ENCODE data around the gene SRSF8. TPM values are rescaled to one million over a fixed set of nuclear protein-coding genes. Genes with fewer than 3 reads are reported as not detected.

The SRSF8 gene
- total RNA-seq, 1 experiment from 2014 or later, result 40.6 TPM

DNA sequence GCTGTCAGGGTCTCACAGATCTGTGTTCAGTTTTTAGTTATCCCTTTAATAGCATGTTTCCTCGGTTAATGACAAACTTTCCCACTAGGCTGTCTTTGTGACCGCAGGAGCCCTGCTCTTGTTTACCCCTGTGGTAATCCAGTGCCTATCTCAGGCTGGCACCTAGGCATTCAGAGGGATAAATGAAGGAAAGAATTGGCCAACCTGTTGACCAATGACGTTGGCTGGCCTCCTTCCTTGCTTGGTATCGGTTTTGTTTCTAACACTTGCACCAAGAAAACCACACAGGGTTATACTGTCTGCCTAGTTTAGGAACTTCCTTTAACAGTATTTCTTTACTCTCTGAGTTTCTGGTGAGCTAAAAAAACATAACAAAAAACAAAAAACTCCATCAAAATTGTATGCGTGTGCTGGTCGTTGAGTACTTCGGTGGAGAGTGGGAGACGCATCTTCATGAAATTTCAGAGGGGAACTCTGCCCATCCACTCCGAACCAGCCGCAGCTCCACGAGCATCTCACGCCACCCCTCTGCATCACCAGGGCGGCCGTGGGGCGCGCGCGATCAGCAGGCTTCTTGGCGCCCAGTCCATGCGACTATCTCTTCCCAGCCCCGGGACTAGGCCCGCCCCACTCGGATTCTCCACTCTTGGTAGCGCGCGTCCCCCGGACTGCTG lies 22.4 kb downstream of the SRSF8 start:
- DNase-seq (ENCODE audit: low read depth, low spot score) (no peak), ATAC-seq (peak; percentile 71)
- CTCF ChIA-PET, result no interaction called here
- no peaks in the 10 kb centered on the region for H3K27me3 ChIP-seq (ENCODE audit: control insufficient read depth, insufficient read depth, low read length)
- TF ChIP-seq, protein P1, sequence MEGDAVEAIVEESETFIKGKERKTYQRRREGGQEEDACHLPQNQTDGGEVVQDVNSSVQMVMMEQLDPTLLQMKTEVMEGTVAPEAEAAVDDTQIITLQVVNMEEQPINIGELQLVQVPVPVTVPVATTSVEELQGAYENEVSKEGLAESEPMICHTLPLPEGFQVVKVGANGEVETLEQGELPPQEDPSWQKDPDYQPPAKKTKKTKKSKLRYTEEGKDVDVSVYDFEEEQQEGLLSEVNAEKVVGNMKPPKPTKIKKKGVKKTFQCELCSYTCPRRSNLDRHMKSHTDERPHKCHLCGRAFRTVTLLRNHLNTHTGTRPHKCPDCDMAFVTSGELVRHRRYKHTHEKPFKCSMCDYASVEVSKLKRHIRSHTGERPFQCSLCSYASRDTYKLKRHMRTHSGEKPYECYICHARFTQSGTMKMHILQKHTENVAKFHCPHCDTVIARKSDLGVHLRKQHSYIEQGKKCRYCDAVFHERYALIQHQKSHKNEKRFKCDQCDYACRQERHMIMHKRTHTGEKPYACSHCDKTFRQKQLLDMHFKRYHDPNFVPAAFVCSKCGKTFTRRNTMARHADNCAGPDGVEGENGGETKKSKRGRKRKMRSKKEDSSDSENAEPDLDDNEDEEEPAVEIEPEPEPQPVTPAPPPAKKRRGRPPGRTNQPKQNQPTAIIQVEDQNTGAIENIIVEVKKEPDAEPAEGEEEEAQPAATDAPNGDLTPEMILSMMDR (IDR thresholded peaks at IDR 0.05), result no peak
- TF ChIP-seq SIN3A (IDR thresholded peaks at IDR 0.05; ENCODE audit: borderline replicate concordance, insufficient read depth, low read depth, low read length) (no peak), TCF7L2 (IDR thresholded peaks at IDR 0.05; ENCODE audit: low read depth, low read length) (no peak), POLR2AphosphoS5 (IDR thresholded peaks at IDR 0.05; ENCODE audit: low read depth, low read length) (no peak)
- TF ChIP-seq, protein P2, sequence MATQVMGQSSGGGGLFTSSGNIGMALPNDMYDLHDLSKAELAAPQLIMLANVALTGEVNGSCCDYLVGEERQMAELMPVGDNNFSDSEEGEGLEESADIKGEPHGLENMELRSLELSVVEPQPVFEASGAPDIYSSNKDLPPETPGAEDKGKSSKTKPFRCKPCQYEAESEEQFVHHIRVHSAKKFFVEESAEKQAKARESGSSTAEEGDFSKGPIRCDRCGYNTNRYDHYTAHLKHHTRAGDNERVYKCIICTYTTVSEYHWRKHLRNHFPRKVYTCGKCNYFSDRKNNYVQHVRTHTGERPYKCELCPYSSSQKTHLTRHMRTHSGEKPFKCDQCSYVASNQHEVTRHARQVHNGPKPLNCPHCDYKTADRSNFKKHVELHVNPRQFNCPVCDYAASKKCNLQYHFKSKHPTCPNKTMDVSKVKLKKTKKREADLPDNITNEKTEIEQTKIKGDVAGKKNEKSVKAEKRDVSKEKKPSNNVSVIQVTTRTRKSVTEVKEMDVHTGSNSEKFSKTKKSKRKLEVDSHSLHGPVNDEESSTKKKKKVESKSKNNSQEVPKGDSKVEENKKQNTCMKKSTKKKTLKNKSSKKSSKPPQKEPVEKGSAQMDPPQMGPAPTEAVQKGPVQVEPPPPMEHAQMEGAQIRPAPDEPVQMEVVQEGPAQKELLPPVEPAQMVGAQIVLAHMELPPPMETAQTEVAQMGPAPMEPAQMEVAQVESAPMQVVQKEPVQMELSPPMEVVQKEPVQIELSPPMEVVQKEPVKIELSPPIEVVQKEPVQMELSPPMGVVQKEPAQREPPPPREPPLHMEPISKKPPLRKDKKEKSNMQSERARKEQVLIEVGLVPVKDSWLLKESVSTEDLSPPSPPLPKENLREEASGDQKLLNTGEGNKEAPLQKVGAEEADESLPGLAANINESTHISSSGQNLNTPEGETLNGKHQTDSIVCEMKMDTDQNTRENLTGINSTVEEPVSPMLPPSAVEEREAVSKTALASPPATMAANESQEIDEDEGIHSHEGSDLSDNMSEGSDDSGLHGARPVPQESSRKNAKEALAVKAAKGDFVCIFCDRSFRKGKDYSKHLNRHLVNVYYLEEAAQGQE (IDR thresholded peaks at IDR 0.05; ENCODE audit: insufficient read depth in 1 of 2, low read depth in 2 of 2, low read length in 1 of 2), result no peak
- POLR2A ChIA-PET, result no interaction called here
- peak overlapping the region; percentile 39 for H3K27ac ChIP-seq (ENCODE audit: low read length)
- peaks cover 22% of the 10 kb centered on the region for H3K4me1 ChIP-seq (ENCODE audit: control insufficient read depth, insufficient read depth, low read length)
- no peaks in the 10 kb centered on the region for H3K36me3 ChIP-seq (ENCODE audit: control insufficient read depth, insufficient read depth, low read length)
- BruUV-seq (replicated peaks), result no TSS peak
- peak overlapping the region; percentile 64 to 67 for H3K4me3 ChIP-seq (ENCODE audit: low read depth in 2 of 2, low read length in 2 of 2)
- intact Hi-C loops (cut with micrococcal nuclease; ENCODE audit: unreplicated experiment) (no loop called here), in situ Hi-C loops (cut with HindIII; ENCODE audit: low pct_unique_long_range_greater_than_20kb, low sequenced_read_pairs) (no loop called here)
- no peaks in the 10 kb centered on the region for H3K9me3 ChIP-seq (ENCODE audit: control insufficient read depth, insufficient read depth, low read depth, low read length)

DNA sequence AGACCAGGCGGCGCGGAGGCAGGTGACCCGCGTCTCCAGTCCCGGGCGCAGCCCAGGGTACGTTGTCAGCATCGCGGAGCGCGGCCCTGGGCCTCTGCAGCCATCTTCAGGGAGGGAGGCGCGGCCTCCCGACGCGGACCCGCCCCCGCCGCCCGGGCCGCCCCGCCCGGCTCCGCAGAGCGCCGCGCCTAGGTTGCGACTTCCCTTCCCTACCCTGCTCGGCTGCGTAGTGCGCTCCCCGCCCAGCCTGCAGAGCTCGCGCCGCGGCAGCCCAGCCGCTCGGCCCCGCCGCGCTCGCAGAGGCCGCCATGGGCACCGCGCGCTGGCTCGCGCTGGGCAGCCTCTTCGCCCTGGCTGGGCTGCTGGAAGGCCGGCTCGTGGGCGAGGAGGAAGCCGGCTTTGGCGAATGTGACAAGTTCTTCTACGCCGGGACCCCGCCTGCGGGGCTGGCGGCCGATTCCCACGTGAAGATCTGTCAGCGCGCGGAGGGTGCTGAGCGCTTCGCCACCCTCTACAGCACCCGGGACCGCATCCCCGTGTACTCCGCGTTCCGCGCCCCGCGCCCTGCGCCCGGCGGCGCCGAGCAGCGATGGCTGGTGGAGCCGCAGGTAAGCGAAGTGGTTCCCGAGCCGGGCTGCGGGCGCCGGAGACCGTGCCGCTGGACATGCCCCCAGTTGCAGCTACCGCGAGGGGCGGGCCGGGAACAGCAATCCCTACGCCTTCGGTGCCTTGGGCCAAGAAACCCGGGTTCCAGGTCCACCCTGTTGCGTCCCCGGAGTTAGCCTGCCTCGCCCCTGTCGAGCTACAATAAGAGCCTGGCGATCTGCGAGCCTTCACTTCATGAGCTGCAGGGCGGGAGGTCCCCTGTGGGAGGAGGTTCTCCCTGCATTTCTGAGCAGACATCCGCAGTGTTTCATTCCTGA lies 23.2 kb downstream of the SRSF8 start, which contains the start of gene ENDOD1:
Gene ENDOD1 (plus strand): TSS at position 227 of the 923 bp plus-strand sequence. CDS start 82 bp downstream, at position 309.
- ATAC-seq (peak; percentile 98), DNase-seq (ENCODE audit: low read depth, low spot score) (no peak)
- intact Hi-C loops (cut with micrococcal nuclease; ENCODE audit: unreplicated experiment) (no loop called here), in situ Hi-C loops (cut with HindIII; ENCODE audit: low pct_unique_long_range_greater_than_20kb, low sequenced_read_pairs) (no loop called here)
- H3K4me1 ChIP-seq (ENCODE audit: control insufficient read depth, insufficient read depth, low read length), result peaks cover 22% of the 10 kb centered on the region
- peak within 1 kb of the TSS; percentile 64 to 78 for H3K4me3 ChIP-seq (ENCODE audit: low read depth in 2 of 2, low read length in 2 of 2)
- POLR2A ChIA-PET, result interaction anchor here (0.7 to 1.3 kb wide), 3 partner anchors 15 to 23 kb away, joined by 3 read pairs; partner anchors contain the start of gene SRSF8
- H3K36me3 ChIP-seq (ENCODE audit: control insufficient read depth, insufficient read depth, low read length), result no peaks in the 10 kb centered on the region
- H3K27me3 ChIP-seq (ENCODE audit: control insufficient read depth, insufficient read depth, low read length), result no peaks in the 10 kb centered on the region
- peak within 1 kb of the TSS; percentile 52 for H3K27ac ChIP-seq (ENCODE audit: low read length)
- BruUV-seq (replicated peaks), result no TSS peak
- no peak for TF ChIP-seq TCF7L2 (IDR thresholded peaks at IDR 0.05; ENCODE audit: low read depth, low read length)
- TF ChIP-seq, protein P2 (IDR thresholded peaks at IDR 0.05; ENCODE audit: insufficient read depth in 1 of 2, low read depth in 2 of 2, low read length in 1 of 2), result 0 out of 4 replicates have a peak, but pooled peaks of 1 of the 2 experiments have one; percentile 6
- TF ChIP-seq, protein P1 (IDR thresholded peaks at IDR 0.05), result 0 out of 2 replicates have a peak, but pooled peaks have one; percentile 14
- peak; percentile 34; the same call in 1 of the 2 replicates for TF ChIP-seq SIN3A (IDR thresholded peaks at IDR 0.05; ENCODE audit: borderline replicate concordance, insufficient read depth, low read depth, low read length)
- peak; percentile 58; the same call in 1 of the 2 replicates for TF ChIP-seq POLR2AphosphoS5 (IDR thresholded peaks at IDR 0.05; ENCODE audit: low read depth, low read length)
- H3K9me3 ChIP-seq (ENCODE audit: control insufficient read depth, insufficient read depth, low read depth, low read length), result no peaks in the 10 kb centered on the region
- CTCF ChIA-PET, result interaction anchor here (0.9 kb wide), 1 partner anchor 18 kb away, joined by 4 read pairs; no protein-coding TSS in a partner anchor
